Lower leg skin (tissue), 3 donors: ENCODE results near the gene FIBCD1.

Experiments
- CTCF ChIP-seq, 3 donors: fragments of 450-650 bp; IDR thresholded peaks; one replicate each; pipeline ENCODE4 v1.5.1; 2016; ENCODE audit warnings: antibody characterized with exemption in 3 of 3, mild to moderate bottlenecking in 3 of 3, moderate library complexity in 2 of 3
- POLR2A ChIP-seq, 2 donors: fragments of 450-650 bp; IDR thresholded peaks; one replicate each; pipeline ENCODE4 v1.6.1; 2016 to 2017; ENCODE audit warnings: antibody characterized with exemption in 2 of 2, mild to moderate bottlenecking in 1 of 2, moderate library complexity in 1 of 2

- TF ChIP-seq CTCF (IDR thresholded peaks at IDR 0.05), result no peak
- TF ChIP-seq POLR2A (IDR thresholded peaks at IDR 0.05), result no peak
Measured at GRCh38 chr9:130943777-130944176, 4.7 kb upstream of the FIBCD1 start.
